ENCODE measurements around the gene ADCYAP1. TPM values are rescaled to one million over a fixed set of nuclear protein-coding genes. Genes with fewer than 3 reads are reported as not detected.

The ADCYAP1 gene
- polyA plus RNA-seq, 1 experiment = not detected

DNA sequence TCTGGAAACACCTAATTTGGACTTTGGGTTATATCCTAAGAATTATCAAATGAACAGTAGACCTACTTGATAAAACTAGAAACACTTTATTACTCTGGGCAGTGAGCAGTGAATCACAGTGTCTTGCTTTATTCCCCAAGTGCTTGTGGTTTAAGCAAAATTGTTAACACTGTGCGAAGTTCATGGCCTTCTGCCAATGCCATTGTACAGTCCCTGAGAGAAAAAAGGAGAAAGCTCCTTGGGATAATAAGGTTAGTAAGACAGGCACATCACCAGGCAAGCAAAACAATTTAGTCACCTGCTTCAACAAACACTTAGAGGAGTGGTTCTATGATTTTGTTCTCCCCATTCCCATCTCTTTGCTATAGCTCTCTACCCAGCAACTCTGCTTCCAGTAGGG lies 39.8 kb downstream of the ADCYAP1 start:
- Histone ChIP-seq H3K27ac (ENCODE audit: low read depth, low read length) (no peak overlapping the region), H3K9me3 (ENCODE audit: control insufficient read depth, insufficient read depth, low read length) (peaks cover 3% of the 10 kb centered on the region; the same call in 1 of the 2 replicates), H3K4me3 (ENCODE audit: low read depth, low read length) (no peak overlapping the region), H3K27me3 (ENCODE audit: control insufficient read depth, insufficient read depth, low read length) (no peaks in the 10 kb centered on the region)
- DNase-seq (ENCODE audit: low read depth, low spot score) = no peak
- TF ChIP-seq, protein P1, sequence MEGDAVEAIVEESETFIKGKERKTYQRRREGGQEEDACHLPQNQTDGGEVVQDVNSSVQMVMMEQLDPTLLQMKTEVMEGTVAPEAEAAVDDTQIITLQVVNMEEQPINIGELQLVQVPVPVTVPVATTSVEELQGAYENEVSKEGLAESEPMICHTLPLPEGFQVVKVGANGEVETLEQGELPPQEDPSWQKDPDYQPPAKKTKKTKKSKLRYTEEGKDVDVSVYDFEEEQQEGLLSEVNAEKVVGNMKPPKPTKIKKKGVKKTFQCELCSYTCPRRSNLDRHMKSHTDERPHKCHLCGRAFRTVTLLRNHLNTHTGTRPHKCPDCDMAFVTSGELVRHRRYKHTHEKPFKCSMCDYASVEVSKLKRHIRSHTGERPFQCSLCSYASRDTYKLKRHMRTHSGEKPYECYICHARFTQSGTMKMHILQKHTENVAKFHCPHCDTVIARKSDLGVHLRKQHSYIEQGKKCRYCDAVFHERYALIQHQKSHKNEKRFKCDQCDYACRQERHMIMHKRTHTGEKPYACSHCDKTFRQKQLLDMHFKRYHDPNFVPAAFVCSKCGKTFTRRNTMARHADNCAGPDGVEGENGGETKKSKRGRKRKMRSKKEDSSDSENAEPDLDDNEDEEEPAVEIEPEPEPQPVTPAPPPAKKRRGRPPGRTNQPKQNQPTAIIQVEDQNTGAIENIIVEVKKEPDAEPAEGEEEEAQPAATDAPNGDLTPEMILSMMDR (IDR thresholded peaks at IDR 0.05; ENCODE audit: low read depth, low read length) = no peak
- ChIA-PET CTCF (no interaction called here), POLR2A (no interaction called here)

- H3K4me3 ChIP-seq (ENCODE audit: low read depth, low read length) = no peak overlapping the region
- ChIA-PET POLR2A (no interaction called here), CTCF (no interaction called here)
- peaks cover 9% of the 10 kb centered on the region; the same call in 1 of the 2 replicates for H3K9me3 ChIP-seq (ENCODE audit: control insufficient read depth, insufficient read depth, low read length)
- DNase-seq (ENCODE audit: low read depth, low spot score) = no peak
- H3K27me3 ChIP-seq (ENCODE audit: control insufficient read depth, insufficient read depth, low read length) = no peaks in the 10 kb centered on the region
- TF ChIP-seq, protein P1 (IDR thresholded peaks at IDR 0.05; ENCODE audit: low read depth, low read length) = no peak
- H3K27ac ChIP-seq (ENCODE audit: low read depth, low read length) = no peak overlapping the region
Measured at GRCh38 chr18:949724-950631, 45.3 kb downstream of the ADCYAP1 start.

- DNase-seq (ENCODE audit: low read depth, low spot score) = no peak
- POLR2A ChIA-PET = no interaction called here
- Histone ChIP-seq H3K9me3 (ENCODE audit: control insufficient read depth, insufficient read depth, low read length) (peaks cover 9% of the 10 kb centered on the region; the same call in 1 of the 2 replicates), H3K27me3 (ENCODE audit: control insufficient read depth, insufficient read depth, low read length) (no peaks in the 10 kb centered on the region), H3K4me3 (ENCODE audit: low read depth, low read length) (no peak overlapping the region), H3K27ac (ENCODE audit: low read depth, low read length) (no peak overlapping the region)
- CTCF ChIA-PET = no interaction called here
- TF ChIP-seq, protein P1 (IDR thresholded peaks at IDR 0.05; ENCODE audit: low read depth, low read length) = no peak
Measured at GRCh38 chr18:950882-951495, 46.3 kb downstream of the ADCYAP1 start.

- DNase-seq (ENCODE audit: low read depth, low spot score) = no peak
- TF ChIP-seq, protein P1 (IDR thresholded peaks at IDR 0.05; ENCODE audit: low read depth, low read length) = no peak
- ChIA-PET POLR2A (interaction anchor here (0.6 kb wide), 1 partner anchor 1234 kb away, joined by 3 read pairs; no protein-coding TSS in a partner anchor), CTCF (no interaction called here)
- Histone ChIP-seq H3K4me3 (ENCODE audit: low read depth, low read length) (no peak overlapping the region), H3K9me3 (ENCODE audit: control insufficient read depth, insufficient read depth, low read length) (no peaks in the 10 kb centered on the region), H3K27me3 (ENCODE audit: control insufficient read depth, insufficient read depth, low read length) (no peaks in the 10 kb centered on the region), H3K27ac (ENCODE audit: low read depth, low read length) (no peak overlapping the region)
Measured at GRCh38 chr18:955384-956066, 50.9 kb downstream of the ADCYAP1 start.
